ENCODE measurements around the gene ARMCX4. TPM values are rescaled to one million over a fixed set of nuclear protein-coding genes. Genes with fewer than 3 reads are reported as not detected.

The ARMCX4 gene
- total RNA-seq, 1 experiment from 2014 or later: 0.15 TPM

DNA sequence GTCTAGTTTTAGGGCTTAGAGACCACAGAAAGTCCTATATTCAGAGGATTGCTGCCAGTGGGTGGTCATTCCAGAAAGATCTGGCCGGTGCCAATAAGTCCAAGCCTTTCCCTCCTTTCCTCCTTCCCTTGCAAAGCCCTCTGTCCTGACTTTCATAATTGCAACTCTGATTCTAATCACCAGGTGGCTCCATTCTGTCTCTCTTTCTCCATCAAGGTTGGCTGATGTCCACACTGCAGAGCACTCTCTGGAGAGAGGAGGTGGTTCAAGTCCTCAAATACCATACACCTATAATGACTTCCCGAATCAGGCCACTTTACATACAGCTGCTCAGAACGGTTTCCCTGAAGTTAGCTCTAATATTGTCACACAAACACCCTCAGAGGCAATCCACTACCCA, 22.4 kb upstream of the ARMCX4 start:
- H3K9me2 ChIP-seq (ENCODE audit: insufficient read depth): no peaks in the 10 kb centered on the region
- H3K4me2 ChIP-seq (ENCODE audit: low read length): no peak overlapping the region
- H3K4me3 ChIP-seq (replicated peaks in 1 of 2; ENCODE audit: low read depth in 1 of 2, low read length in 2 of 2): no peak overlapping the region
- no peaks in the 10 kb centered on the region for H4K20me1 ChIP-seq (ENCODE audit: insufficient read depth)
- H3K9me3 ChIP-seq (ENCODE audit: control insufficient read depth in 1 of 2, insufficient read depth in 1 of 2, low read depth in 1 of 2, low read length in 2 of 2): no peaks in the 10 kb centered on the region
- H3K36me3 ChIP-seq (ENCODE audit: control insufficient read depth in 1 of 2, insufficient read depth in 2 of 2, low read length in 2 of 2): no peaks in the 10 kb centered on the region
- RAD21 ChIA-PET (ENCODE audit: low non-redundant PET in 1 of 2, low total read pairs in 2 of 2, uncharacterized antibody in 2 of 2, unreplicated experiment in 2 of 2): no interaction called here
- H3K4me1 ChIP-seq (ENCODE audit: control insufficient read depth in 1 of 2, insufficient read depth in 2 of 2, low read length in 2 of 2): no peaks in the 10 kb centered on the region
- H3K9ac ChIP-seq (ENCODE audit: low read length): no peak overlapping the region
- POLR2A ChIA-PET: no interaction called here
- DNase-seq (ENCODE audit: low read depth, low spot score): peak; percentile 15
- CTCF ChIA-PET: no interaction called here
- no peak overlapping the region for H2AFZ ChIP-seq (ENCODE audit: low read depth, low read length, poor library complexity, severe bottlenecking)
- H3K27me3 ChIP-seq (ENCODE audit: insufficient read depth, low read length): no peaks in the 10 kb centered on the region
- peak; percentile 86 for ATAC-seq
- intact Hi-C loops (cut with micrococcal nuclease): no loop called here
- TF ChIP-seq YY1 (IDR thresholded peaks at IDR 0.05; ENCODE audit: extremely low read depth, insufficient replicate concordance, low read depth, low read length): no peak
- no peak for TF ChIP-seq FOSL1 (IDR thresholded peaks at IDR 0.05; ENCODE audit: low read depth)
- TF ChIP-seq ELF1 (IDR thresholded peaks at IDR 0.05; ENCODE audit: borderline replicate concordance, low read depth): no peak
- TF ChIP-seq, protein P1, sequence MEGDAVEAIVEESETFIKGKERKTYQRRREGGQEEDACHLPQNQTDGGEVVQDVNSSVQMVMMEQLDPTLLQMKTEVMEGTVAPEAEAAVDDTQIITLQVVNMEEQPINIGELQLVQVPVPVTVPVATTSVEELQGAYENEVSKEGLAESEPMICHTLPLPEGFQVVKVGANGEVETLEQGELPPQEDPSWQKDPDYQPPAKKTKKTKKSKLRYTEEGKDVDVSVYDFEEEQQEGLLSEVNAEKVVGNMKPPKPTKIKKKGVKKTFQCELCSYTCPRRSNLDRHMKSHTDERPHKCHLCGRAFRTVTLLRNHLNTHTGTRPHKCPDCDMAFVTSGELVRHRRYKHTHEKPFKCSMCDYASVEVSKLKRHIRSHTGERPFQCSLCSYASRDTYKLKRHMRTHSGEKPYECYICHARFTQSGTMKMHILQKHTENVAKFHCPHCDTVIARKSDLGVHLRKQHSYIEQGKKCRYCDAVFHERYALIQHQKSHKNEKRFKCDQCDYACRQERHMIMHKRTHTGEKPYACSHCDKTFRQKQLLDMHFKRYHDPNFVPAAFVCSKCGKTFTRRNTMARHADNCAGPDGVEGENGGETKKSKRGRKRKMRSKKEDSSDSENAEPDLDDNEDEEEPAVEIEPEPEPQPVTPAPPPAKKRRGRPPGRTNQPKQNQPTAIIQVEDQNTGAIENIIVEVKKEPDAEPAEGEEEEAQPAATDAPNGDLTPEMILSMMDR (IDR thresholded peaks at IDR 0.05 in 2 of 3, conservative IDR thresholded peaks at IDR 0.05 in 1 of 3; ENCODE audit: borderline replicate concordance in 1 of 3, insufficient read depth in 1 of 3, low read depth in 2 of 3, low read length in 2 of 3): peak; percentile 14 to 33 (median 23); a peak in 4 of 6 replicates
- TF ChIP-seq RAD21 (IDR thresholded peaks at IDR 0.05; ENCODE audit: low read depth): peak; percentile 44
- TF ChIP-seq SIN3A (IDR thresholded peaks at IDR 0.05; ENCODE audit: low read depth): no peak
- no peak for TF ChIP-seq CBX3 (IDR thresholded peaks at IDR 0.05; ENCODE audit: low read depth)
- no TSS peak for BruUV-seq (replicated peaks)
- H3K79me2 ChIP-seq (ENCODE audit: insufficient read depth, low read length): no peaks in the 10 kb centered on the region
- no peak overlapping the region for H3K27ac ChIP-seq (ENCODE audit: low read depth, low read length)

DNA sequence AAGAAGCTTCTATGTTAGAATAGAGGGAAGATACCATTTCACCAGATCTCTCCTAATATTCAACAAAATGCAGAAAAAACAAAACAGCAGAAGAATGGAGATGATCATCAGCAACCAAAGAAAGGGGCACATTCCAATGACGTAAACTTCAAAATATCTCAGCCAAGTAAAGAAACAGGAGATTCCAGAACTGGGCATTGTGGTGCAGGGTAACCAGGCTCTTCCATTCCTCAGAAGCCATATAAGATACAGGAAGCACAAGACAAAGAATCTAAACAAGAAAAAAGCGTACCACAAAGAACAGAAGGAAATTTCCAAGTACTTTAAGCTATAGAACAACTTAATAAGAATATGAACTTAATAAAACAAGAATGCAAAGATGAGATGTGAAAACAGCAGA, 6.9 kb upstream of the ARMCX4 start:
- RAD21 ChIA-PET (ENCODE audit: low non-redundant PET in 1 of 2, low total read pairs in 2 of 2, uncharacterized antibody in 2 of 2, unreplicated experiment in 2 of 2): no interaction called here
- no peak overlapping the region for H3K4me3 ChIP-seq (replicated peaks in 1 of 2; ENCODE audit: low read depth in 1 of 2, low read length in 2 of 2)
- no peaks in the 10 kb centered on the region for H3K4me1 ChIP-seq (ENCODE audit: control insufficient read depth in 1 of 2, insufficient read depth in 2 of 2, low read length in 2 of 2)
- H3K27ac ChIP-seq (ENCODE audit: low read depth, low read length): no peak overlapping the region
- no peaks in the 10 kb centered on the region for H3K9me2 ChIP-seq (ENCODE audit: insufficient read depth)
- no peaks in the 10 kb centered on the region for H4K20me1 ChIP-seq (ENCODE audit: insufficient read depth)
- H2AFZ ChIP-seq (ENCODE audit: low read depth, low read length, poor library complexity, severe bottlenecking): no peak overlapping the region
- intact Hi-C loops (cut with micrococcal nuclease): no loop called here
- H3K9ac ChIP-seq (ENCODE audit: low read length): no peak overlapping the region
- ATAC-seq: no peak
- no peaks in the 10 kb centered on the region for H3K9me3 ChIP-seq (ENCODE audit: control insufficient read depth in 1 of 2, insufficient read depth in 1 of 2, low read depth in 1 of 2, low read length in 2 of 2)
- POLR2A ChIA-PET: no interaction called here
- DNase-seq (ENCODE audit: low read depth, low spot score): no peak
- TF ChIP-seq RAD21 (IDR thresholded peaks at IDR 0.05; ENCODE audit: low read depth) (no peak), EZH2phosphoT487 (IDR thresholded peaks at IDR 0.05; ENCODE audit: borderline replicate concordance) (no peak), SRF (IDR thresholded peaks at IDR 0.05; ENCODE audit: low read depth) (no peak), ZNF274 (IDR thresholded peaks at IDR 0.05; ENCODE audit: low read depth, low read length) (no peak), SP1 (IDR thresholded peaks at IDR 0.05; ENCODE audit: low read depth) (no peak), EGR1 (IDR thresholded peaks at IDR 0.05; ENCODE audit: low read depth) (no peak)
- CTCF ChIA-PET: no interaction called here
- no TSS peak for BruUV-seq (replicated peaks)
- no peaks in the 10 kb centered on the region; the same call in 1 of the 2 replicates for H3K27me3 ChIP-seq (ENCODE audit: insufficient read depth, low read length)
- H3K4me2 ChIP-seq (ENCODE audit: low read length): no peak overlapping the region
- H3K36me3 ChIP-seq (ENCODE audit: control insufficient read depth in 1 of 2, insufficient read depth in 2 of 2, low read length in 2 of 2): no peaks in the 10 kb centered on the region
- H3K79me2 ChIP-seq (ENCODE audit: insufficient read depth, low read length): no peaks in the 10 kb centered on the region

Data from HCT116 (cell line).